ENCODE measurements around the gene LRCH4.

DNA sequence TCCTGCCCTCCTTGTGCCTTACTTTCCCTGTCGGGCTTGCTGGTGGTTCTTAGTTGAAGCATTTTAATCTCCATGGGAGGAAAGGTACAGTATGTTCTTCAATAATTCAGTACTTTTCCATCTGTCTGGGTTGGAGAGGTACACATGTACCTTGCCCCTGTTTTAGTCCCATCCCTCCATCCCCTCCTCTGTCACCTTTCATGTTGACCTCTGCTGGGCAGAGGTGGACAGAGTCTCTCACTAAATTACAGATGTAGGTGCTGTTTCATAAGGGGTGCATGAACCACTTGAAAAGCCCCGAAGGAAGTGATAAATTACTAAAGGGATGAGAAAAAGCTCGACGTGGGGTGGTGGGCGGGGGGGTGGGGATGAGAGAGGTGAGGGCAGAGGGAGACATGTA is 41.5 kb downstream of the LRCH4 start:
- TF ChIP-seq, protein P1, sequence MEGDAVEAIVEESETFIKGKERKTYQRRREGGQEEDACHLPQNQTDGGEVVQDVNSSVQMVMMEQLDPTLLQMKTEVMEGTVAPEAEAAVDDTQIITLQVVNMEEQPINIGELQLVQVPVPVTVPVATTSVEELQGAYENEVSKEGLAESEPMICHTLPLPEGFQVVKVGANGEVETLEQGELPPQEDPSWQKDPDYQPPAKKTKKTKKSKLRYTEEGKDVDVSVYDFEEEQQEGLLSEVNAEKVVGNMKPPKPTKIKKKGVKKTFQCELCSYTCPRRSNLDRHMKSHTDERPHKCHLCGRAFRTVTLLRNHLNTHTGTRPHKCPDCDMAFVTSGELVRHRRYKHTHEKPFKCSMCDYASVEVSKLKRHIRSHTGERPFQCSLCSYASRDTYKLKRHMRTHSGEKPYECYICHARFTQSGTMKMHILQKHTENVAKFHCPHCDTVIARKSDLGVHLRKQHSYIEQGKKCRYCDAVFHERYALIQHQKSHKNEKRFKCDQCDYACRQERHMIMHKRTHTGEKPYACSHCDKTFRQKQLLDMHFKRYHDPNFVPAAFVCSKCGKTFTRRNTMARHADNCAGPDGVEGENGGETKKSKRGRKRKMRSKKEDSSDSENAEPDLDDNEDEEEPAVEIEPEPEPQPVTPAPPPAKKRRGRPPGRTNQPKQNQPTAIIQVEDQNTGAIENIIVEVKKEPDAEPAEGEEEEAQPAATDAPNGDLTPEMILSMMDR (IDR thresholded peaks at IDR 0.05; ENCODE audit: low read depth, low read length) = no peak
- no peak for TF ChIP-seq EZH2phosphoT487 (IDR thresholded peaks at IDR 0.05; ENCODE audit: low read depth)

All from OCI-LY3 (cell line).